ENCODE data around the gene MCUR1. TPM values are rescaled to one million over a fixed set of nuclear protein-coding genes. Genes with fewer than 3 reads are reported as not detected.
A peak's percentile ranks its signal among the peaks of the same experiment; 100 is the strongest.

MCUR1 gene
- total RNA-seq, 1 donor from 2014 or later: 24.9 TPM

GRCh38 chr6:13769655-13770053 lies 44.7 kb downstream of the MCUR1 start:
- Mint-ChIP-seq H3K4me1 (peaks cover 18% of the 10 kb centered on the region), H3K9me3 (no peaks in the 10 kb centered on the region), H3K27ac (ENCODE audit: unreplicated experiment) (no peak overlapping the region), H3K27me3 (ENCODE audit: low read depth) (no peaks in the 10 kb centered on the region), H3K36me3 (ENCODE audit: low read depth) (no peaks in the 10 kb centered on the region), H3K4me3 (no peak overlapping the region)
- no peak for DNase-seq (ENCODE audit: low read depth, low spot score)
- peak; percentile 28 for TF ChIP-seq CTCF (conservative IDR thresholded peaks at IDR 0.05)

- Mint-ChIP-seq H3K27me3 (ENCODE audit: low read depth) (no peaks in the 10 kb centered on the region), H3K4me1 (peaks cover 18% of the 10 kb centered on the region), H3K9me3 (no peaks in the 10 kb centered on the region), H3K4me3 (no peak overlapping the region), H3K27ac (ENCODE audit: unreplicated experiment) (no peak overlapping the region), H3K36me3 (ENCODE audit: low read depth) (no peaks in the 10 kb centered on the region)
- no peak for DNase-seq (ENCODE audit: low read depth, low spot score)
- TF ChIP-seq CTCF (conservative IDR thresholded peaks at IDR 0.05): no peak
These were observed 45.2 kb downstream of the MCUR1 start for GRCh38 chr6:13769034-13769654.

GRCh38 chr6:13767121-13767808 lies 47.1 kb downstream of the MCUR1 start:
- Mint-ChIP-seq H3K27me3 (ENCODE audit: low read depth) (no peaks in the 10 kb centered on the region), H3K4me3 (no peak overlapping the region), H3K27ac (ENCODE audit: unreplicated experiment) (no peak overlapping the region), H3K9me3 (no peaks in the 10 kb centered on the region), H3K36me3 (ENCODE audit: low read depth) (no peaks in the 10 kb centered on the region), H3K4me1 (peaks cover 26% of the 10 kb centered on the region)
- no peak for TF ChIP-seq CTCF (conservative IDR thresholded peaks at IDR 0.05)
- DNase-seq (ENCODE audit: low read depth, low spot score): no peak

GRCh38 chr6:13766201-13766634 lies 48.1 kb downstream of the MCUR1 start:
- Mint-ChIP-seq H3K4me1 (peaks cover 32% of the 10 kb centered on the region), H3K27ac (ENCODE audit: unreplicated experiment) (no peak overlapping the region), H3K9me3 (no peaks in the 10 kb centered on the region), H3K4me3 (no peak overlapping the region), H3K36me3 (ENCODE audit: low read depth) (no peaks in the 10 kb centered on the region), H3K27me3 (ENCODE audit: low read depth) (no peaks in the 10 kb centered on the region)
- no peak for DNase-seq (ENCODE audit: low read depth, low spot score)
- no peak for TF ChIP-seq CTCF (conservative IDR thresholded peaks at IDR 0.05)

- no peak for DNase-seq (ENCODE audit: low read depth, low spot score)
- Mint-ChIP-seq H3K27me3 (ENCODE audit: low read depth) (no peaks in the 10 kb centered on the region), H3K27ac (ENCODE audit: unreplicated experiment) (no peak overlapping the region), H3K9me3 (no peaks in the 10 kb centered on the region), H3K4me1 (peaks cover 32% of the 10 kb centered on the region), H3K4me3 (no peak overlapping the region), H3K36me3 (ENCODE audit: low read depth) (no peaks in the 10 kb centered on the region)
- TF ChIP-seq CTCF (conservative IDR thresholded peaks at IDR 0.05): no peak
These were observed 48.8 kb downstream of the MCUR1 start for GRCh38 chr6:13765570-13765969.
